Tibial artery (tissue), 4 donors: ENCODE data around the gene NXPE1.

Source experiments
- DNase-seq, 2 donors: peaks; one replicate each; pipeline ENCODE4 v3.0.0-alpha.2; 2019
- H3K27ac ChIP-seq, 2 donors: fragments of 200-600 bp; sonication (generic) in 1 of 2; 1 replicate in 1 of 2; 2 replicates in 1 of 2; pipeline ENCODE4 v1.5.1; 2018 to 2019; ENCODE audit warnings: mild to moderate bottlenecking in 1 of 2
- H3K27me3 ChIP-seq, 2 donors: fragments of 200-600 bp; sonication (generic) in 1 of 2; one replicate each; pipeline versions ENCODE4 v1.5.1 to v1.6.0; 2016 to 2019
- H3K36me3 ChIP-seq, 3 donors: fragments of 200-600 bp; sonication (generic) in 2 of 3; one replicate each; pipeline ENCODE4 v1.5.1; 2016 to 2019; ENCODE audit warnings: mild to moderate bottlenecking in 2 of 3
- H3K4me1 ChIP-seq, 4 donors: fragments of 200-600 bp; sonication (generic) in 2 of 4; 1 replicate in 3 of 4; 2 replicates in 1 of 4; pipeline ENCODE4 v1.5.1; 2016 to 2019
- H3K4me3 ChIP-seq, 2 donors: fragments of 200-600 bp; sonication (generic) in 1 of 2; 1 replicate in 1 of 2; 2 replicates in 1 of 2; pipeline ENCODE4 v1.5.1; 2018 to 2019; ENCODE audit warnings: mild to moderate bottlenecking in 2 of 2
- H3K9me3 ChIP-seq, 3 donors: fragments of 200-600 bp; sonication (generic) in 1 of 3; one replicate each; pipeline ENCODE4 v1.5.1; 2016 to 2019
- intact Hi-C: fragments of 100-400 bp; cut with DNase I; formaldehyde crosslinking; loops from one replicate; pipeline ENCODE4 v1.15.0; 2023; ENCODE audit warnings: low total_unique reads
- TF ChIP-seq, protein P1 (sequence below), 2 experiments: fragments of 200-600 bp in 1 of 2; fragments of 450-650 bp in 1 of 2; IDR thresholded peaks; one replicate each; pipeline ENCODE4 v1.5.1; 2017 to 2019; ENCODE audit warnings: antibody characterized with exemption in 2 of 2, mild to moderate bottlenecking in 1 of 2, moderate library complexity in 1 of 2

Gene NXPE1

GRCh38 chr11:114566276-114566675 is 6.6 kb upstream of the NXPE1 start:
- Histone ChIP-seq H3K27ac (no peak overlapping the region), H3K36me3 (no peaks in the 10 kb centered on the region), H3K27me3 (no peaks in the 10 kb centered on the region), H3K4me3 (no peak overlapping the region), H3K9me3 (no peaks in the 10 kb centered on the region), H3K4me1 (no peaks in the 10 kb centered on the region)
- no peak for DNase-seq
- TF ChIP-seq, protein P1, sequence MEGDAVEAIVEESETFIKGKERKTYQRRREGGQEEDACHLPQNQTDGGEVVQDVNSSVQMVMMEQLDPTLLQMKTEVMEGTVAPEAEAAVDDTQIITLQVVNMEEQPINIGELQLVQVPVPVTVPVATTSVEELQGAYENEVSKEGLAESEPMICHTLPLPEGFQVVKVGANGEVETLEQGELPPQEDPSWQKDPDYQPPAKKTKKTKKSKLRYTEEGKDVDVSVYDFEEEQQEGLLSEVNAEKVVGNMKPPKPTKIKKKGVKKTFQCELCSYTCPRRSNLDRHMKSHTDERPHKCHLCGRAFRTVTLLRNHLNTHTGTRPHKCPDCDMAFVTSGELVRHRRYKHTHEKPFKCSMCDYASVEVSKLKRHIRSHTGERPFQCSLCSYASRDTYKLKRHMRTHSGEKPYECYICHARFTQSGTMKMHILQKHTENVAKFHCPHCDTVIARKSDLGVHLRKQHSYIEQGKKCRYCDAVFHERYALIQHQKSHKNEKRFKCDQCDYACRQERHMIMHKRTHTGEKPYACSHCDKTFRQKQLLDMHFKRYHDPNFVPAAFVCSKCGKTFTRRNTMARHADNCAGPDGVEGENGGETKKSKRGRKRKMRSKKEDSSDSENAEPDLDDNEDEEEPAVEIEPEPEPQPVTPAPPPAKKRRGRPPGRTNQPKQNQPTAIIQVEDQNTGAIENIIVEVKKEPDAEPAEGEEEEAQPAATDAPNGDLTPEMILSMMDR (IDR thresholded peaks at IDR 0.05) = no peak
- intact Hi-C loops = no loop called here

GRCh38 chr11:114564831-114565230 is 5.2 kb upstream of the NXPE1 start:
- DNase-seq = no peak
- no peak overlapping the region for H3K27ac ChIP-seq
- H3K4me1 ChIP-seq = no peaks in the 10 kb centered on the region
- TF ChIP-seq, protein P1 (IDR thresholded peaks at IDR 0.05) = no peak
- no peak overlapping the region for H3K4me3 ChIP-seq
- H3K36me3 ChIP-seq = no peaks in the 10 kb centered on the region
- no peaks in the 10 kb centered on the region for H3K9me3 ChIP-seq
- H3K27me3 ChIP-seq = no peaks in the 10 kb centered on the region
- intact Hi-C loops = no loop called here

GRCh38 chr11:114563077-114563476 is 3.4 kb upstream of the NXPE1 start:
- Histone ChIP-seq H3K4me1 (no peaks in the 10 kb centered on the region), H3K4me3 (no peak overlapping the region), H3K27me3 (no peaks in the 10 kb centered on the region), H3K27ac (no peak overlapping the region), H3K9me3 (no peaks in the 10 kb centered on the region), H3K36me3 (no peaks in the 10 kb centered on the region)
- intact Hi-C loops = no loop called here
- DNase-seq = no peak
- TF ChIP-seq, protein P1 (IDR thresholded peaks at IDR 0.05) = no peak

GRCh38 chr11:114562166-114562916 is 2.7 kb upstream of the NXPE1 start:
- intact Hi-C loops = no loop called here
- Histone ChIP-seq H3K27me3 (no peaks in the 10 kb centered on the region), H3K9me3 (no peaks in the 10 kb centered on the region), H3K4me1 (no peaks in the 10 kb centered on the region), H3K4me3 (no peak overlapping the region), H3K27ac (no peak overlapping the region), H3K36me3 (no peaks in the 10 kb centered on the region)
- TF ChIP-seq, protein P1 (IDR thresholded peaks at IDR 0.05) = no peak
- no peak for DNase-seq

DNA sequence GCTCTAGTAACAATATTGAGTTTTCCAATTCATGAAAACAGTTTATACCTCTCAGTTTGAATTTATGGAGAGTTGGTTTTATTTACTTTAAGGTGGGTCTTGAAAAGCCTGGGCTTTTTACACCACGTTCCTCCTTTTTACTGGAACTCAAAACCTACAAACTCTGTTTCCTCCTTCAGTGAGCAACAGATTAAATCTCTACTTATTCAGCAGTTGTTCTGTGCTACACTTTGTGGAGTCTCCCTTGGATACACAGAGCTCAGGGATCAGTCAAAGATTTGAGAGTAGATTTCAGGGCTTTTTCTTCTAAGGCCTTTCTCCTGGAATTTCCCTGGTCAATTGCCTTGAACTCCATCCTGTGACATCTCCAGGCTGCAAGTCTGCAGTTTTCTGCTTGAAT is 3.5 kb downstream of the NXPE1 start:
- TF ChIP-seq, protein P1 (IDR thresholded peaks at IDR 0.05) = no peak
- no peak overlapping the region for H3K4me3 ChIP-seq
- H3K4me1 ChIP-seq = no peaks in the 10 kb centered on the region
- DNase-seq = no peak
- intact Hi-C loops = no loop called here
- H3K9me3 ChIP-seq = no peaks in the 10 kb centered on the region
- no peaks in the 10 kb centered on the region for H3K36me3 ChIP-seq
- no peaks in the 10 kb centered on the region for H3K27me3 ChIP-seq
- H3K27ac ChIP-seq = no peak overlapping the region
